GM12892 (cell line): ENCODE measurements around the gene TSPAN15.
"Not testable (repeated sequence)": the region's sequence is repeated elsewhere in the genome, so short reads cannot be mapped to it uniquely, and the experiment has no call there.

Experiments
- DNase-seq: peaks from one replicate; pipeline ENCODE4 v3.0.0; 2011; ENCODE audit not compliant: insufficient read length
- FAIRE-seq: peaks from 2 replicates; lab custom pipeline; 2011; peaks lifted over from hg19 to GRCh38; lab: Jason Lieb, UNC
- POLR2A ChIP-seq: IDR thresholded peaks from 2 replicates; pipeline ENCODE4 v1.6.1; 2011; ENCODE audit warnings: low read depth, low read length, control low read depth
- POLR2AphosphoS5 ChIP-seq: IDR thresholded peaks from 2 replicates; pipeline ENCODE4 v1.6.1; 2011; ENCODE audit warnings: low read depth, low read length, control low read depth
- TAF1 ChIP-seq: IDR thresholded peaks from 2 replicates; pipeline ENCODE4 v1.6.1; 2011; ENCODE audit warnings: low read depth, mild to moderate bottlenecking, control low read depth, low read length, borderline replicate concordance

TSPAN15 gene

GRCh38 chr10:69517271-69517848 lies 66.1 kb downstream of the TSPAN15 start:
- FAIRE-seq (no peak), DNase-seq (no peak)
- TF ChIP-seq POLR2AphosphoS5, result no peak
- no peak for TF ChIP-seq POLR2A
- TF ChIP-seq TAF1, result no peak

- FAIRE-seq, result no peak
- TF ChIP-seq POLR2AphosphoS5, result no peak
- DNase-seq, result no peak
These were observed 76.7 kb downstream of the TSPAN15 start for GRCh38 chr10:69527961-69528360.

GRCh38 chr10:69533658-69534057 lies 82.4 kb downstream of the TSPAN15 start:
- no peak for DNase-seq
- no peak for FAIRE-seq
- TF ChIP-seq TAF1 (no peak), POLR2A (no peak), POLR2AphosphoS5 (no peak)

GRCh38 chr10:69536521-69536920 lies 85.3 kb downstream of the TSPAN15 start:
- not testable (repeated sequence) for DNase-seq

GRCh38 chr10:69537449-69537848 lies 86.2 kb downstream of the TSPAN15 start:
- no peak for TF ChIP-seq POLR2AphosphoS5
- no peak for TF ChIP-seq TAF1
- no peak for FAIRE-seq
- no peak for DNase-seq

More at GRCh38 chr10:69536521-69536920, 85.3 kb downstream of the TSPAN15 start:
- FAIRE-seq, result not testable (repeated sequence)

- TF ChIP-seq TAF1, result no peak
- FAIRE-seq, result no peak
These were observed 87.2 kb downstream of the TSPAN15 start for GRCh38 chr10:69538461-69538860.

GRCh38 chr10:69541463-69541862 lies 90.2 kb downstream of the TSPAN15 start:
- DNase-seq (no peak), FAIRE-seq (no peak)

More at GRCh38 chr10:69538461-69538860, 87.2 kb downstream of the TSPAN15 start:
- DNase-seq, result no peak

GRCh38 chr10:69549959-69550358 lies 98.7 kb downstream of the TSPAN15 start:
- no peak for FAIRE-seq
- TF ChIP-seq POLR2AphosphoS5 (no peak), POLR2A (no peak), TAF1 (no peak)
- DNase-seq, result no peak

More at GRCh38 chr10:69541463-69541862, 90.2 kb downstream of the TSPAN15 start:
- TF ChIP-seq TAF1 (no peak), POLR2A (no peak), POLR2AphosphoS5 (no peak)

- TF ChIP-seq POLR2AphosphoS5, result no peak
- no peak for TF ChIP-seq TAF1
- TF ChIP-seq POLR2A, result no peak
- no peak for DNase-seq
- FAIRE-seq, result no peak
These were observed 101.0 kb downstream of the TSPAN15 start for GRCh38 chr10:69552268-69552667.

- no peak for TF ChIP-seq POLR2A
- no peak for TF ChIP-seq TAF1
- TF ChIP-seq POLR2AphosphoS5, result no peak
- no peak for DNase-seq
- FAIRE-seq, result no peak
These were observed 102.1 kb downstream of the TSPAN15 start for GRCh38 chr10:69553328-69553727.

GRCh38 chr10:69554611-69555010 lies 103.3 kb downstream of the TSPAN15 start:
- TF ChIP-seq POLR2AphosphoS5 (no peak), TAF1 (no peak)
- no peak for FAIRE-seq
- DNase-seq, result no peak
